Transverse colon (tissue), 3 donors: ENCODE results near the gene CDKN2B-AS1.

Source experiments
- POLR2A ChIP-seq: fragments of 450-650 bp; IDR thresholded peaks from one replicate; pipeline ENCODE4 v1.6.1; 2016; ENCODE audit warnings: antibody characterized with exemption, mild to moderate bottlenecking, moderate library complexity
- TF ChIP-seq, protein P1 (sequence below), 5 experiments: fragments of 200-600 bp in 3 of 5; fragments of 450-650 bp in 2 of 5; sonication (generic) in 3 of 5; IDR thresholded peaks; 1 replicate in 2 of 5; 2 replicates in 3 of 5; pipeline ENCODE4 v1.5.1; 2016 to 2017; ENCODE audit warnings: antibody characterized with exemption in 5 of 5, inconsistent platforms in 3 of 5, mild to moderate bottlenecking in 2 of 5, moderate library complexity in 1 of 5

GRCh38 chr9:22073349-22073748 is 78.8 kb downstream of the CDKN2B-AS1 start:
- TF ChIP-seq, protein P1, sequence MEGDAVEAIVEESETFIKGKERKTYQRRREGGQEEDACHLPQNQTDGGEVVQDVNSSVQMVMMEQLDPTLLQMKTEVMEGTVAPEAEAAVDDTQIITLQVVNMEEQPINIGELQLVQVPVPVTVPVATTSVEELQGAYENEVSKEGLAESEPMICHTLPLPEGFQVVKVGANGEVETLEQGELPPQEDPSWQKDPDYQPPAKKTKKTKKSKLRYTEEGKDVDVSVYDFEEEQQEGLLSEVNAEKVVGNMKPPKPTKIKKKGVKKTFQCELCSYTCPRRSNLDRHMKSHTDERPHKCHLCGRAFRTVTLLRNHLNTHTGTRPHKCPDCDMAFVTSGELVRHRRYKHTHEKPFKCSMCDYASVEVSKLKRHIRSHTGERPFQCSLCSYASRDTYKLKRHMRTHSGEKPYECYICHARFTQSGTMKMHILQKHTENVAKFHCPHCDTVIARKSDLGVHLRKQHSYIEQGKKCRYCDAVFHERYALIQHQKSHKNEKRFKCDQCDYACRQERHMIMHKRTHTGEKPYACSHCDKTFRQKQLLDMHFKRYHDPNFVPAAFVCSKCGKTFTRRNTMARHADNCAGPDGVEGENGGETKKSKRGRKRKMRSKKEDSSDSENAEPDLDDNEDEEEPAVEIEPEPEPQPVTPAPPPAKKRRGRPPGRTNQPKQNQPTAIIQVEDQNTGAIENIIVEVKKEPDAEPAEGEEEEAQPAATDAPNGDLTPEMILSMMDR (IDR thresholded peaks at IDR 0.05) = no peak
- no peak for TF ChIP-seq POLR2A
